ENCODE data around the gene ATF6.

DNA sequence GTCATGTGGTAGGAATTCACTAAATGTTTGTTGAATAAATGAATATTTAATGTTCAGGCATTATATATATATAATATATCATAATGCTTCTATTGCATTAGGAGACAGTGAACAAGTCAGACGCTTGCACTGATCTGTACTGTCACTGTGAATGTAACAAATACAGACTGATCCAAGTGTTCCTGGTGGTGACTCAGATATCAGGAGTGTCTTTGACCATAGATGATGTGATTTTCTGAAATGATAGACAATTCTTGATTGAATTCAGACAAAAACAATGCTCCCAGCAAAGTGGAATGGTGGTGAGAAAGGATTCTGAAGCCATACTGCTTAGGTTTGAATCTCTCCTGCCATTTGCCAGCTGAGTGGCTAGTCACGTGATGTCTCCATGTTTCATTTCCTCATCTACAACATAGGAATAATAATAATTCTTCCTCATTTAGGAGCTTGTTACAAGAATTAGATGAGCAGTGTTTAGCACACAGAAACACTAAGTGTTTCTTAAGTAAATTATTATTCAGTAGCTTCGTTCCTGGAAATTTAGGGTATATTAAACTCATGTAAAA, 186.6 kb downstream of the ATF6 start:
- TF ChIP-seq EZH2phosphoT487 (IDR thresholded peaks at IDR 0.05; ENCODE audit: low read length): no peak
- TF ChIP-seq CTCF (IDR thresholded peaks at IDR 0.05; ENCODE audit: low read length): no peak
- TF ChIP-seq EZH2 (optimal IDR thresholded peaks at IDR 0.05; ENCODE audit: low read depth, low read length): no peak

Measured in MM.1S (cell line).